Thymus (tissue), 11 donors: Measurements from ENCODE around the gene MAN2B2. TPM values are rescaled to one million over a fixed set of nuclear protein-coding genes. Genes with fewer than 3 reads are reported as not detected.
"Not testable (repeated sequence)": the region's sequence is repeated elsewhere in the genome, so short reads cannot be mapped to it uniquely, and the experiment has no call there.

ENCODE experiments used
- DNase-seq, 9 donors: peaks; one replicate each; pipeline ENCODE4 v3.0.0-alpha.2; 2013; ENCODE audit warnings: low spot score in 9 of 9, low read depth in 6 of 9, missing footprints in 1 of 9
- H3K27ac ChIP-seq, 2 donors: one replicate each; pipeline ENCODE4 v1.5.1; 2013; ENCODE audit warnings: control low read depth in 1 of 2, low read depth in 1 of 2, low read length in 1 of 2, mild to moderate bottlenecking in 1 of 2, moderate library complexity in 1 of 2
- H3K27me3 ChIP-seq, 2 donors: one replicate each; pipeline ENCODE4 v1.5.1; 2013; ENCODE audit warnings: low read length in 1 of 2; ENCODE audit not compliant: control insufficient read depth in 2 of 2, insufficient read depth in 1 of 2
- H3K36me3 ChIP-seq, 2 donors: one replicate each; pipeline ENCODE4 v1.5.1; 2013; ENCODE audit warnings: low read length in 1 of 2, mild to moderate bottlenecking in 1 of 2, moderate library complexity in 1 of 2; ENCODE audit not compliant: control insufficient read depth in 2 of 2, insufficient read depth in 2 of 2
- H3K4me1 ChIP-seq, 2 donors: one replicate each; pipeline ENCODE4 v1.5.1; 2013; ENCODE audit warnings: low read length in 2 of 2; ENCODE audit not compliant: control insufficient read depth in 2 of 2, insufficient read depth in 2 of 2
- H3K4me3 ChIP-seq, 2 donors: one replicate each; pipeline ENCODE4 v1.5.1; 2013; ENCODE audit warnings: low read length in 2 of 2, control low read depth in 1 of 2, mild to moderate bottlenecking in 1 of 2
- H3K9me3 ChIP-seq, 2 donors: one replicate each; pipeline ENCODE4 v1.5.1; 2013; ENCODE audit warnings: low read length in 1 of 2, mild to moderate bottlenecking in 1 of 2; ENCODE audit not compliant: control insufficient read depth in 2 of 2, insufficient read depth in 1 of 2
- WGBS: extraction: QIAGEN DNeasy Blood & Tissue Kit; methylation state at CpG from one replicate; pipeline ENCODE4 v1.1.7; 2013; 5-methylcytosine and 5-hydroxymethylcytosine counted together
- polyA plus RNA-seq: library from polyadenylated mRNA; stranded (reverse); fragments of 200-250 nt; gene quantifications from one replicate; pipeline ENCODE4 v1.2.3, GENCODE V29; 2013
- total RNA-seq: library from RNA; stranded (reverse); fragments of 120-200 nt; gene quantifications from one replicate; pipeline ENCODE4 v1.2.4, GENCODE V29; 2013
- donor health status: healthy.

MAN2B2 gene
- total and polyA plus RNA-seq, 2 donors, result 6.7 to 14.3 TPM

- WGBS, result 77% methylated on average over 5 of the region's 5 CpGs
- no peak overlapping the region for H3K27ac ChIP-seq
These were observed 70.0 kb downstream of the MAN2B2 start for GRCh38 chr4:6644792-6645530.

GRCh38 chr4:6647169-6647568, 72.2 kb downstream of the MAN2B2 start:
- no peaks in the 10 kb centered on the region for H3K27me3 ChIP-seq
- H3K4me1 ChIP-seq, result peaks cover 3 to 6% of the 10 kb centered on the region in 2 donors
- no peaks in the 10 kb centered on the region for H3K9me3 ChIP-seq
- H3K36me3 ChIP-seq, result peaks cover 9 to 14% of the 10 kb centered on the region in 2 donors
- no peak overlapping the region for H3K27ac ChIP-seq
- no peak overlapping the region for H3K4me3 ChIP-seq
- 95% methylated on average over 5 of the region's 5 CpGs for WGBS
- no peak for DNase-seq

More at GRCh38 chr4:6644792-6645530, 70.0 kb downstream of the MAN2B2 start:
- H3K9me3 ChIP-seq, result no peaks in the 10 kb centered on the region
- DNase-seq, result no peak
- H3K4me1 ChIP-seq, result peaks cover 12 to 13% of the 10 kb centered on the region in 2 donors
- peaks cover 16 to 21% of the 10 kb centered on the region in 2 donors for H3K36me3 ChIP-seq
- H3K27me3 ChIP-seq, result no peaks in the 10 kb centered on the region
- H3K4me3 ChIP-seq, result no peak overlapping the region

- peaks cover 4 to 9% of the 10 kb centered on the region in 2 donors for H3K36me3 ChIP-seq
- H3K4me3 ChIP-seq, result no peak overlapping the region
- no peak for DNase-seq
- no peaks in the 10 kb centered on the region for H3K27me3 ChIP-seq
- H3K4me1 ChIP-seq, result peaks cover 0 to 2% of the 10 kb centered on the region in 2 donors
- no peak overlapping the region for H3K27ac ChIP-seq
- WGBS, result 78% methylated on average over 6 of the region's 6 CpGs
- H3K9me3 ChIP-seq, result no peaks in the 10 kb centered on the region
These were observed 72.7 kb downstream of the MAN2B2 start for GRCh38 chr4:6647582-6648230.

- H3K9me3 ChIP-seq, result no peaks in the 10 kb centered on the region
- no peak overlapping the region for H3K27ac ChIP-seq
- H3K27me3 ChIP-seq, result no peaks in the 10 kb centered on the region
- H3K4me3 ChIP-seq, result no peak overlapping the region
- WGBS, result 94% methylated on average over 8 of the region's 8 CpGs
- DNase-seq, result no peak
- H3K4me1 ChIP-seq, result no peaks in the 10 kb centered on the region
- no peaks in the 10 kb centered on the region for H3K36me3 ChIP-seq
These were observed 74.2 kb downstream of the MAN2B2 start for GRCh38 chr4:6649216-6649615.

- not testable (repeated sequence) for H3K27ac ChIP-seq, H3K36me3 ChIP-seq, H3K9me3 ChIP-seq, DNase-seq, H3K4me1 ChIP-seq, H3K4me3 ChIP-seq
- peaks cover 15 to 28% of the 10 kb centered on the region in 2 donors for H3K27me3 ChIP-seq
- WGBS, result 77% methylated on average over 2 of the region's 3 CpGs
These were observed 79.2 kb downstream of the MAN2B2 start for GRCh38 chr4:6654211-6654610.

GRCh38 chr4:6655291-6655690, 80.3 kb downstream of the MAN2B2 start:
- 96% methylated on average over 2 of the region's 2 CpGs for WGBS
- H3K27ac ChIP-seq, H3K4me3 ChIP-seq, H3K36me3 ChIP-seq, DNase-seq, H3K9me3 ChIP-seq, H3K4me1 ChIP-seq: not testable (repeated sequence)
- peaks cover 22 to 38% of the 10 kb centered on the region in 2 donors for H3K27me3 ChIP-seq

GRCh38 chr4:6655924-6656323, 80.9 kb downstream of the MAN2B2 start:
- no peak overlapping the region for H3K27ac ChIP-seq
- DNase-seq, result no peak
- no peaks in the 10 kb centered on the region for H3K36me3 ChIP-seq
- 92% methylated on average over 5 of the region's 5 CpGs for WGBS
- H3K27me3 ChIP-seq, result peaks cover 23 to 45% of the 10 kb centered on the region in 2 donors
- H3K4me1 ChIP-seq, result peaks cover 0 to 5% of the 10 kb centered on the region in 2 donors
- peaks cover 0 to 1% of the 10 kb centered on the region in 2 donors for H3K9me3 ChIP-seq
- no peak overlapping the region for H3K4me3 ChIP-seq

- Histone ChIP-seq H3K4me3 (no peak overlapping the region), H3K9me3 (peaks cover 0 to 1% of the 10 kb centered on the region in 2 donors), H3K36me3 (no peaks in the 10 kb centered on the region), H3K27ac (no peak overlapping the region), H3K4me1 (peaks cover 0 to 5% of the 10 kb centered on the region in 2 donors), H3K27me3 (peaks cover 31 to 61% of the 10 kb centered on the region in 2 donors)
- 74% methylated on average over 65 of the region's 65 CpGs for WGBS
- no peak for DNase-seq
These were observed 82.5 kb downstream of the MAN2B2 start for GRCh38 chr4:6657242-6658208.
